ENCODE measurements around the gene CD69.
A peak's percentile ranks its signal among the peaks of the same experiment; 100 is the strongest.

CD69 gene

GRCh38 chr12:9759694-9760093, 1.0 kb downstream of the CD69 start:
- Histone ChIP-seq H3K9ac (ENCODE audit: low read depth, low read length, poor library complexity, severe bottlenecking) (peak overlapping the region; percentile 78), H3K4me1 (ENCODE audit: insufficient read depth, low read length, poor library complexity, severe bottlenecking) (peaks cover 46% of the 10 kb centered on the region), H3K4me3 (ENCODE audit: low read length, poor library complexity, severe bottlenecking) (peak overlapping the region; percentile 79), H4K20me1 (ENCODE audit: insufficient read depth, low read length, poor library complexity, severe bottlenecking) (peaks cover 16% of the 10 kb centered on the region), H3K4me2 (ENCODE audit: low read depth, low read length, poor library complexity, severe bottlenecking) (peak overlapping the region; percentile 98), H3K27me3 (ENCODE audit: insufficient read depth, low read length, poor library complexity, severe bottlenecking) (no peaks in the 10 kb centered on the region), H3K36me3 (ENCODE audit: insufficient read depth, low read length) (peaks cover 16% of the 10 kb centered on the region), H2AFZ (ENCODE audit: low read length) (no peak overlapping the region), H3K9me2 (replicated peaks; ENCODE audit: low read depth, low read length) (no peaks in the 10 kb centered on the region), H3K9me3 (ENCODE audit: insufficient read depth, low read depth, low read length) (no peaks in the 10 kb centered on the region), H3F3A (ENCODE audit: low read depth) (peaks cover 5% of the 10 kb centered on the region; the same call in 1 of the 2 replicates), H3K79me2 (ENCODE audit: insufficient read depth, low read length) (peaks cover 71% of the 10 kb centered on the region)
- TF ChIP-seq EZH2phosphoT487 (IDR thresholded peaks at IDR 0.05; ENCODE audit: borderline replicate concordance) = no peak
- no peak for TF ChIP-seq CTCF (conservative IDR thresholded peaks at IDR 0.05; ENCODE audit: low read length)

GRCh38 chr12:9758119-9758518, 2.6 kb downstream of the CD69 start:
- H3K9ac ChIP-seq (ENCODE audit: low read depth, low read length, poor library complexity, severe bottlenecking) = peak overlapping the region; percentile 78

GRCh38 chr12:9757433-9758025, 3.2 kb downstream of the CD69 start:
- Histone ChIP-seq H3F3A (ENCODE audit: low read depth) (peaks cover 5% of the 10 kb centered on the region; the same call in 1 of the 2 replicates), H3K9ac (ENCODE audit: low read depth, low read length, poor library complexity, severe bottlenecking) (peak overlapping the region; percentile 78), H2AFZ (ENCODE audit: low read length) (no peak overlapping the region), H3K79me2 (ENCODE audit: insufficient read depth, low read length) (peaks cover 90% of the 10 kb centered on the region), H3K4me3 (ENCODE audit: low read length, poor library complexity, severe bottlenecking) (peak overlapping the region; percentile 79), H3K9me3 (ENCODE audit: insufficient read depth, low read depth, low read length) (no peaks in the 10 kb centered on the region), H3K36me3 (ENCODE audit: insufficient read depth, low read length) (peaks cover 37% of the 10 kb centered on the region), H3K27me3 (ENCODE audit: insufficient read depth, low read length, poor library complexity, severe bottlenecking) (no peaks in the 10 kb centered on the region), H3K4me2 (ENCODE audit: low read depth, low read length, poor library complexity, severe bottlenecking) (peak overlapping the region; percentile 98), H4K20me1 (ENCODE audit: insufficient read depth, low read length, poor library complexity, severe bottlenecking) (peaks cover 19% of the 10 kb centered on the region), H3K4me1 (ENCODE audit: insufficient read depth, low read length, poor library complexity, severe bottlenecking) (peaks cover 30% of the 10 kb centered on the region), H3K9me2 (replicated peaks; ENCODE audit: low read depth, low read length) (no peaks in the 10 kb centered on the region)
- no peak for TF ChIP-seq EZH2phosphoT487 (IDR thresholded peaks at IDR 0.05; ENCODE audit: borderline replicate concordance)

More at GRCh38 chr12:9758119-9758518, 2.6 kb downstream of the CD69 start:
- peaks cover 31% of the 10 kb centered on the region for H3K36me3 ChIP-seq (ENCODE audit: insufficient read depth, low read length)
- H3K4me3 ChIP-seq (ENCODE audit: low read length, poor library complexity, severe bottlenecking) = peak overlapping the region; percentile 79
- peaks cover 5% of the 10 kb centered on the region; the same call in 1 of the 2 replicates for H3F3A ChIP-seq (ENCODE audit: low read depth)
- TF ChIP-seq CTCF (conservative IDR thresholded peaks at IDR 0.05; ENCODE audit: low read length) = no peak
- TF ChIP-seq EZH2phosphoT487 (IDR thresholded peaks at IDR 0.05; ENCODE audit: borderline replicate concordance) = no peak
- H3K27me3 ChIP-seq (ENCODE audit: insufficient read depth, low read length, poor library complexity, severe bottlenecking) = no peaks in the 10 kb centered on the region
- peaks cover 86% of the 10 kb centered on the region for H3K79me2 ChIP-seq (ENCODE audit: insufficient read depth, low read length)
- no peaks in the 10 kb centered on the region for H3K9me2 ChIP-seq (replicated peaks; ENCODE audit: low read depth, low read length)
- peaks cover 36% of the 10 kb centered on the region for H3K4me1 ChIP-seq (ENCODE audit: insufficient read depth, low read length, poor library complexity, severe bottlenecking)
- peak overlapping the region; percentile 98 for H3K4me2 ChIP-seq (ENCODE audit: low read depth, low read length, poor library complexity, severe bottlenecking)
- peaks cover 18% of the 10 kb centered on the region for H4K20me1 ChIP-seq (ENCODE audit: insufficient read depth, low read length, poor library complexity, severe bottlenecking)
- no peak overlapping the region for H2AFZ ChIP-seq (ENCODE audit: low read length)
- no peaks in the 10 kb centered on the region for H3K9me3 ChIP-seq (ENCODE audit: insufficient read depth, low read depth, low read length)

GRCh38 chr12:9756706-9757105, 4.0 kb downstream of the CD69 start:
- H2AFZ ChIP-seq (ENCODE audit: low read length) = no peak overlapping the region
- TF ChIP-seq EZH2phosphoT487 (IDR thresholded peaks at IDR 0.05; ENCODE audit: borderline replicate concordance) = no peak
- TF ChIP-seq CTCF (conservative IDR thresholded peaks at IDR 0.05; ENCODE audit: low read length) = no peak
- H3K4me2 ChIP-seq (ENCODE audit: low read depth, low read length, poor library complexity, severe bottlenecking) = peak overlapping the region; percentile 98
- peak overlapping the region; percentile 79 for H3K4me3 ChIP-seq (ENCODE audit: low read length, poor library complexity, severe bottlenecking)
- H3K4me1 ChIP-seq (ENCODE audit: insufficient read depth, low read length, poor library complexity, severe bottlenecking) = peaks cover 22% of the 10 kb centered on the region
- H3F3A ChIP-seq (ENCODE audit: low read depth) = peaks cover 5% of the 10 kb centered on the region; the same call in 1 of the 2 replicates
- H3K36me3 ChIP-seq (ENCODE audit: insufficient read depth, low read length) = peaks cover 38% of the 10 kb centered on the region
- no peaks in the 10 kb centered on the region for H3K9me3 ChIP-seq (ENCODE audit: insufficient read depth, low read depth, low read length)
- H3K79me2 ChIP-seq (ENCODE audit: insufficient read depth, low read length) = peaks cover 87% of the 10 kb centered on the region
- no peaks in the 10 kb centered on the region for H3K9me2 ChIP-seq (replicated peaks; ENCODE audit: low read depth, low read length)
- H3K9ac ChIP-seq (ENCODE audit: low read depth, low read length, poor library complexity, severe bottlenecking) = peak overlapping the region; percentile 78
- no peaks in the 10 kb centered on the region for H3K27me3 ChIP-seq (ENCODE audit: insufficient read depth, low read length, poor library complexity, severe bottlenecking)
- H4K20me1 ChIP-seq (ENCODE audit: insufficient read depth, low read length, poor library complexity, severe bottlenecking) = peaks cover 19% of the 10 kb centered on the region
